Hepatocyte (in vitro differentiated cells): ENCODE data around the gene HOTAIR. TPM values are rescaled to one million over a fixed set of nuclear protein-coding genes. Genes with fewer than 3 reads are reported as not detected.

Source experiments
- DNase-seq: peaks from one replicate; pipeline ENCODE4 v3.0.0-alpha.2; 2016; ENCODE audit warnings: low spot score
- H2AFZ ChIP-seq: fragments of 200-600 bp; sonication (generic); 2 replicates; pipeline ENCODE4 v1.6.0; 2016; ENCODE audit warnings: antibody characterized with exemption, mild to moderate bottlenecking
- H3K27ac ChIP-seq: fragments of 200-600 bp; sonication (generic); 2 replicates; pipeline ENCODE4 v1.5.1; 2016; ENCODE audit warnings: mild to moderate bottlenecking
- H3K27me3 ChIP-seq: fragments of 200-600 bp; sonication (generic); 2 replicates; pipeline ENCODE4 v1.6.1; 2016
- H3K36me3 ChIP-seq: fragments of 200-600 bp; sonication (generic); replicated peaks from 2 replicates; pipeline ENCODE4 v1.5.1; 2016; ENCODE audit warnings: low read depth; ENCODE audit not compliant: insufficient read depth
- H3K4me1 ChIP-seq: fragments of 200-600 bp; sonication (generic); 2 replicates; pipeline ENCODE4 v1.5.1; 2016; ENCODE audit warnings: mild to moderate bottlenecking, moderate library complexity; ENCODE audit not compliant: insufficient read depth
- H3K4me2 ChIP-seq: fragments of 200-600 bp; sonication (generic); 2 replicates; pipeline ENCODE4 v1.6.0; 2016
- H3K4me3 ChIP-seq: fragments of 200-600 bp; sonication (generic); 2 replicates; pipeline ENCODE4 v1.5.1; 2016; ENCODE audit warnings: mild to moderate bottlenecking
- H3K79me2 ChIP-seq: fragments of 200-600 bp; sonication (generic); 2 replicates; pipeline ENCODE4 v1.6.0; 2017; ENCODE audit warnings: mild to moderate bottlenecking
- H3K9me2 ChIP-seq: fragments of 200-600 bp; sonication (generic); replicated peaks from 2 replicates; pipeline ENCODE4 v1.6.0; 2017; ENCODE audit warnings: mild to moderate bottlenecking; ENCODE audit not compliant: insufficient read depth
- H3K9me3 ChIP-seq: fragments of 200-600 bp; sonication (generic); 2 replicates; pipeline ENCODE4 v1.5.1; 2016; ENCODE audit warnings: low read depth, mild to moderate bottlenecking
- H4K20me1 ChIP-seq: fragments of 200-600 bp; sonication (generic); 2 replicates; pipeline ENCODE4 v1.6.0; 2016; ENCODE audit warnings: mild to moderate bottlenecking; ENCODE audit not compliant: insufficient read depth, poor library complexity, severe bottlenecking
- EZH2 ChIP-seq: fragments of 200-600 bp; sonication (generic); IDR thresholded peaks from 2 replicates; pipeline ENCODE4 v1.6.1; 2016; ENCODE audit warnings: antibody characterized with exemption, mild to moderate bottlenecking, borderline replicate concordance
- EZH2phosphoT487 ChIP-seq: fragments of 200-600 bp; sonication (generic); IDR thresholded peaks from one replicate; pipeline ENCODE4 v1.6.1; 2018; ENCODE audit warnings: antibody characterized with exemption, mild to moderate bottlenecking, low read depth, moderate library complexity; ENCODE audit not compliant: unreplicated experiment, severe bottlenecking
- WGBS: methylation state at CpG from one replicate; pipeline ENCODE4 v1.1.6; 2016; ENCODE audit warnings: low lambda C conversion rate; ENCODE audit errors: missing lambda C conversion rate; 5-methylcytosine and 5-hydroxymethylcytosine counted together
- polyA plus RNA-seq: library from polyadenylated mRNA; unstranded; fragments of >200 nt; fragmentation: Nextera tagmentation; extraction: Ambion mirVana; gene quantifications from 2 replicates; pipeline ENCODE4 v1.2.1, GENCODE V29; 2016
- total RNA-seq: library from RNA; depleted of rRNA; stranded (reverse); fragments of >200 nt; gene quantifications from 2 replicates; pipeline ENCODE4 v1.2.3, GENCODE V29; 2014
- TF ChIP-seq, protein P1 (sequence below): fragments of 200-600 bp; sonication (generic); IDR thresholded peaks from 2 replicates; pipeline ENCODE4 v1.5.1; 2016; ENCODE audit warnings: antibody characterized with exemption, mild to moderate bottlenecking; ENCODE audit not compliant: poor library complexity

The HOTAIR gene
- total and polyA plus RNA-seq, 2 experiments from 2014 or later, result 0.82 to 0.90 TPM

DNA sequence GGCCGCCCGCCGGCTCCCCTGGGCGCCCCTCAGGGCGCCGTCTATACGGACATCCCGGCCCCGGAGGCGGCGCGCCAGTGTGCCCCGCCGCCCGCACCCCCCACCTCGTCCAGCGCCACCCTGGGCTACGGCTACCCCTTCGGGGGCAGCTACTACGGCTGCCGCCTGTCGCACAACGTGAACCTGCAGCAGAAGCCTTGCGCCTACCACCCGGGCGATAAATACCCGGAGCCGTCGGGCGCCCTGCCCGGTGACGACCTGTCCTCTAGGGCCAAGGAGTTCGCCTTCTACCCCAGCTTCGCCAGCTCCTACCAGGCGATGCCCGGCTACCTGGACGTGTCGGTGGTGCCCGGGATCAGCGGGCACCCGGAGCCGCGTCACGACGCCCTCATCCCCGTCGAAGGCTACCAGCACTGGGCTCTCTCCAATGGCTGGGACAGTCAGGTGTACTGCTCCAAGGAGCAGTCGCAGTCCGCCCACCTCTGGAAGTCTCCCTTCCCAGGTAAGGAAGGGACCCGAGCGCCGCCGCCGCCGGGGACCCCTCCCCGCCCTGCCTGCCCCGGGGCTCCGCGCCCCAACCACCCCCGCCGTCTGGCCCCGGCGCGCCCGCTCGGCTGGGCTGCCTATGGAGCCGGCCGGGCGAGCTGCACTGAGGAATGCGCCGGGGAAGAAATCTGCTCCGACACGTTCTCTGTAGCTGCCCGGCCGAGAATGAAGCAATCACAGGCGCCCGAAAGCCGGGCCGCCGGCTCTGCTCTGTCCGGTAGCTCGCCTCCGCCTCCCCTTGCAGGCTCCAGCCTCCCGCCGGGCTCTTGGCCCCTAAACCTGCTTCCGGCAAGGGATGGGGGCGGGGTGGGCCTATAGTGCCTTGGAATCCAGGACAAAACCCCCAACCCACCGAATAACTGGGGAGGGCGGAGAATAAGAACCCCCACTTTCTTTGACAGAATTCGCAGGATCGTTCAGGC, 35.3 kb downstream of the HOTAIR start:
- H3K4me2 ChIP-seq, result peak overlapping the region; percentile 72
- no peaks in the 10 kb centered on the region for H3K79me2 ChIP-seq
- no peaks in the 10 kb centered on the region for H3K9me2 ChIP-seq
- no peaks in the 10 kb centered on the region for H3K9me3 ChIP-seq
- H3K4me3 ChIP-seq, result no peak overlapping the region
- peak; percentile 78 for DNase-seq
- WGBS, result 12% methylated on average over 49 of the region's 91 CpGs
- H2AFZ ChIP-seq, result no peak overlapping the region
- H3K27me3 ChIP-seq, result peaks cover 99% of the 10 kb centered on the region
- TF ChIP-seq, protein P1, sequence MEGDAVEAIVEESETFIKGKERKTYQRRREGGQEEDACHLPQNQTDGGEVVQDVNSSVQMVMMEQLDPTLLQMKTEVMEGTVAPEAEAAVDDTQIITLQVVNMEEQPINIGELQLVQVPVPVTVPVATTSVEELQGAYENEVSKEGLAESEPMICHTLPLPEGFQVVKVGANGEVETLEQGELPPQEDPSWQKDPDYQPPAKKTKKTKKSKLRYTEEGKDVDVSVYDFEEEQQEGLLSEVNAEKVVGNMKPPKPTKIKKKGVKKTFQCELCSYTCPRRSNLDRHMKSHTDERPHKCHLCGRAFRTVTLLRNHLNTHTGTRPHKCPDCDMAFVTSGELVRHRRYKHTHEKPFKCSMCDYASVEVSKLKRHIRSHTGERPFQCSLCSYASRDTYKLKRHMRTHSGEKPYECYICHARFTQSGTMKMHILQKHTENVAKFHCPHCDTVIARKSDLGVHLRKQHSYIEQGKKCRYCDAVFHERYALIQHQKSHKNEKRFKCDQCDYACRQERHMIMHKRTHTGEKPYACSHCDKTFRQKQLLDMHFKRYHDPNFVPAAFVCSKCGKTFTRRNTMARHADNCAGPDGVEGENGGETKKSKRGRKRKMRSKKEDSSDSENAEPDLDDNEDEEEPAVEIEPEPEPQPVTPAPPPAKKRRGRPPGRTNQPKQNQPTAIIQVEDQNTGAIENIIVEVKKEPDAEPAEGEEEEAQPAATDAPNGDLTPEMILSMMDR, result no peak
- peak; percentile 80 for TF ChIP-seq EZH2phosphoT487
- peak; percentile 88 for TF ChIP-seq EZH2
- H3K36me3 ChIP-seq, result no peaks in the 10 kb centered on the region
- H4K20me1 ChIP-seq, result no peaks in the 10 kb centered on the region
- no peaks in the 10 kb centered on the region for H3K4me1 ChIP-seq
- no peak overlapping the region for H3K27ac ChIP-seq

DNA sequence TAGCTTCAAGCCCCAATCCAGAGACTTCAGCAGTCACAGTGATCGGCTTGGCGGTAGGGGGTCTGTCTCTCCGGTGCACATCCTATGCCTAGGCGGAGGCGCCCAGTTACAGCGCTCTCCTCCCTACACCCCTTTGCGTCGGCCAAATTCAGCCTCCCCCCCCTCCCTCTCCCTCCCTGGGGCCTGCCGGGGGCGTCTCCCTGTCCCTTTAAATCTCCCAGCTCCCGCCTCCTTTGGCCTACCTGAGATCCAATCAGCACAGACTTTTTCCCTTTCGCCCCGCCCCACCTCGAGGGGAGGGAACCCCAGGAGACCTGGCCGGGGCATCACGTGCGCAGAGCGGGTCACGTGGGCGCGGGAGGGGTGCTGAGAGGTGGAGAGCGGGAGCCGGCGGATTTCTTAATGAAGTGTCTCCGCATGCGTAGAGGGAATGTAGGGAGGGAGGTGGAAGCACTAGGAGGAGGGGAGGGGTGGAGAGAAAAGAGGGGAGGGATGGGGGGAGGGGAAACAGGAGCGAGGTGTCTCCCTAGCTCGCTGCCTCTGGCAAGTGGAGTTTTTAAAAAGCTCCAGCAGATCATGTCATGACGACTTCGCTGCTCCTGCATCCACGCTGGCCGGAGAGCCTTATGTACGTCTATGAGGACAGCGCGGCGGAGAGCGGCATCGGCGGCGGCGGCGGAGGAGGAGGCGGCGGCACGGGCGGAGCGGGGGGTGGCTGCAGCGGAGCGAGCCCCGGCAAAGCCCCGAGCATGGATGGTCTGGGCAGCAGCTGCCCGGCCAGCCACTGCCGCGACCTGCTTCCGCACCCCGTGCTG, 36.2 kb downstream of the HOTAIR start, which contains the start of gene HOXC13:
TSS of gene HOXC13 (plus strand) at position 506 of the 815 bp plus-strand sequence. CDS start at position 582, 76 bp downstream.
- Histone ChIP-seq H3K79me2 (no peaks in the 10 kb centered on the region), H3K36me3 (no peaks in the 10 kb centered on the region), H3K9me3 (no peaks in the 10 kb centered on the region), H3K4me1 (no peaks in the 10 kb centered on the region), H3K9me2 (no peaks in the 10 kb centered on the region), H3K4me2 (peak within 1 kb of the TSS; percentile 72), H2AFZ (no peak within 1 kb of the TSS), H4K20me1 (no peaks in the 10 kb centered on the region), H3K27ac (no peak within 1 kb of the TSS), H3K4me3 (no peak within 1 kb of the TSS), H3K27me3 (peaks cover 99% of the 10 kb centered on the region)
- peak; percentile 88 for DNase-seq
- WGBS, result 6% methylated on average over 26 of the region's 56 CpGs
- peak; percentile 26 for TF ChIP-seq EZH2
- TF ChIP-seq EZH2phosphoT487, result peak; percentile 36
- TF ChIP-seq, protein P1, result no peak

DNA sequence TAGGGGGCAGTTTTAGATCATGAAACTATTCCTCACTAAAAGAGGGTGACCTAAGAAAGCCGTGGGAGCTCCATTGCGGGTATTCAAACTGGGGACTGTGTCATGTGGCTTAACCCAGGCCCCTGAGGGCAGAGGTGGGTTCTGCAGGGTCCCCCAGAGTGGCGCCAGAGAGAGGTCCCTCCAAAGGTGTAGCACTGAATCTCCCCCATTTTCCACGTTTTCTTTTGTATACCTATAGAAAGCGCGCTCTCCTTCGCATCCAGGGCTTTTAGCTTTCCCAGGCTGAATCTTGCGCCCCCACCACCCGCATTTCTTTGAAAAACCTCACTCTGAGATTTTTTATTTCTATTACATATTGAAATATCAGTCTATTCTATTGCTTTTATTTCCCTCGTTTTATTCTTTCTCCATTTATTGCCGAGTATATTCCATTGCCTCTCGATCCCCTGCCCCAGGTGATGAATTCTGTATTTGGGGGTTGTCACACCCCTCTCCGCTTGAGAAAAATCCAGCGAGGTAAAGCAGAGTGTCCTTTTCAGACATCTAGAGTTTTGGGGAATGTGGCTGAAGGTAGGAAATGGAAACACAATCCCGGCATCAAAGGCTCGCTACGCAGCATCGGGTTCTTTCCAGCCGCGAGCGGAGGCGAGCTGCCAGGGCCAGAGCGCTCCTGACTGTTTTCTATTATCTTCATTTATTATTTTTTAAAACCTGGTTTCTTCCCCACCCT, 37.0 kb downstream of the HOTAIR start:
- no peak for DNase-seq
- no peak overlapping the region for H3K27ac ChIP-seq
- no peaks in the 10 kb centered on the region for H4K20me1 ChIP-seq
- no peaks in the 10 kb centered on the region for H3K4me1 ChIP-seq
- TF ChIP-seq EZH2phosphoT487, result peak; percentile 33
- TF ChIP-seq, protein P1, result no peak
- peak; percentile 51 for TF ChIP-seq EZH2
- no peaks in the 10 kb centered on the region for H3K9me2 ChIP-seq
- H3K36me3 ChIP-seq, result no peaks in the 10 kb centered on the region
- H3K4me3 ChIP-seq, result no peak overlapping the region
- no peaks in the 10 kb centered on the region for H3K9me3 ChIP-seq
- H3K79me2 ChIP-seq, result no peaks in the 10 kb centered on the region
- H3K4me2 ChIP-seq, result peak overlapping the region; percentile 72
- peaks cover 99% of the 10 kb centered on the region for H3K27me3 ChIP-seq
- no peak overlapping the region for H2AFZ ChIP-seq
- 36% methylated on average over 23 of the region's 23 CpGs for WGBS
